ENCODE data around the gene ARID2. TPM values are rescaled to one million over a fixed set of nuclear protein-coding genes. Genes with fewer than 3 reads are reported as not detected.

The ARID2 gene
- total and polyA plus RNA-seq, 2 of the 13 experiments (the other 11 are each of a cell fraction or from before 2014, with no cell fraction given): 15.9 to 22.2 TPM

DNA sequence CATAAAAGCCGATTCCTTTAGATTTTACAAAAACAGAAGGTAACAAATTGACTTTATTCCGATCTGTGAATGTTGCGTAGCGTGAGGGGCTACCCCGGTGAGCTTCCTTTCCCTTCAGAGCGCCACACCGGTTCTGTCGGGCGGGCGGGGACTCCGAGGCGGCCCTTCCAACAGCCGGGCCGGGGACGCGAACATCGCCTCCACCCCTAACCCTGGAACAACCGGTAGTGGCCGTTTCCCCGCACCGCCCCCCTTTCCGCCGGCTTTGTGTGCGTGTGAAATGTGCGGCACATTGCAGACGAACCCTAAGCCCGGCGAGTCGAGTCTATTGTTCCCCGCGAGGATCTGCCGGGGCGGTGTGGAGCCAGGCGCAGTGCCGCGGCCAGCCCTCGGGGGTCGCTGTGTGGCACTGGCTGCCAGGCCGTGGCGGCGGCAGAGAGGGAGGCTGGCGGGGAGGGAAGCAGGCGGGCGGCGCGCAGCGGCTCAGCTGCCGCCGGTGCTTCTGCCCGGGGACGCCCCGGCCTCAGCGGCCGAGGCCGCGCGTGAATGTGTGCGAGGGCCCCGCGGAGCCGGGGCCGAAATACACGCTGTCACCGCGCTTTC, 775 bp upstream of the ARID2 start (continued):
- TF ChIP-seq, protein P1, sequence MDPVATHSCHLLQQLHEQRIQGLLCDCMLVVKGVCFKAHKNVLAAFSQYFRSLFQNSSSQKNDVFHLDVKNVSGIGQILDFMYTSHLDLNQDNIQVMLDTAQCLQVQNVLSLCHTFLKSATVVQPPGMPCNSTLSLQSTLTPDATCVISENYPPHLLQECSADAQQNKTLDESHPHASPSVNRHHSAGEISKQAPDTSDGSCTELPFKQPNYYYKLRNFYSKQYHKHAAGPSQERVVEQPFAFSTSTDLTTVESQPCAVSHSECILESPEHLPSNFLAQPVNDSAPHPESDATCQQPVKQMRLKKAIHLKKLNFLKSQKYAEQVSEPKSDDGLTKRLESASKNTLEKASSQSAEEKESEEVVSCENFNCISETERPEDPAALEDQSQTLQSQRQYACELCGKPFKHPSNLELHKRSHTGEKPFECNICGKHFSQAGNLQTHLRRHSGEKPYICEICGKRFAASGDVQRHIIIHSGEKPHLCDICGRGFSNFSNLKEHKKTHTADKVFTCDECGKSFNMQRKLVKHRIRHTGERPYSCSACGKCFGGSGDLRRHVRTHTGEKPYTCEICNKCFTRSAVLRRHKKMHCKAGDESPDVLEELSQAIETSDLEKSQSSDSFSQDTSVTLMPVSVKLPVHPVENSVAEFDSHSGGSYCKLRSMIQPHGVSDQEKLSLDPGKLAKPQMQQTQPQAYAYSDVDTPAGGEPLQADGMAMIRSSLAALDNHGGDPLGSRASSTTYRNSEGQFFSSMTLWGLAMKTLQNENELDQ (CRISPR knock-in tag; IDR thresholded peaks at IDR 0.05; ENCODE audit: borderline replicate concordance): no peak
- TF ChIP-seq JARID2 (CRISPR knock-in tag; IDR thresholded peaks at IDR 0.05; ENCODE audit: insufficient replicate concordance) (no peak), TBL1XR1 (IDR thresholded peaks at IDR 0.05; ENCODE audit: borderline replicate concordance, low read length, partially characterized antibody) (peak; percentile 13), ZNF354B (CRISPR knock-in tag; IDR thresholded peaks at IDR 0.05) (no peak), ZNF138 (CRISPR knock-in tag; IDR thresholded peaks at IDR 0.05; ENCODE audit: low read depth) (no peak), RBM39 (IDR thresholded peaks at IDR 0.05; ENCODE audit: low read depth, low read length, poor library complexity, severe bottlenecking) (peak; percentile 86), ZNF274 (CRISPR knock-in tag; IDR thresholded peaks at IDR 0.05) (peak; percentile 84), IKZF1 (IDR thresholded peaks at IDR 0.05) (no peak), NONO (IDR thresholded peaks at IDR 0.05) (no peak), NONO (CRISPR knock-in tag; conservative IDR thresholded peaks at IDR 0.05) (peak; percentile 94), HNF4G (IDR thresholded peaks at IDR 0.05; ENCODE audit: borderline replicate concordance, low read depth, low read length) (no peak; the same call in 1 of the 2 replicates), HNF4G (CRISPR knock-in tag; IDR thresholded peaks at IDR 0.05; ENCODE audit: borderline replicate concordance, low read depth) (no peak), MAZ (IDR thresholded peaks at IDR 0.05; ENCODE audit: borderline replicate concordance, low read depth, low read length) (peak; percentile 89), MAZ (CRISPR knock-in tag; IDR thresholded peaks at IDR 0.05; ENCODE audit: low read depth) (peak; percentile 96), FOXA3 (CRISPR knock-in tag; IDR thresholded peaks at IDR 0.05) (peak; percentile 82), HOXA9 (CRISPR knock-in tag; IDR thresholded peaks at IDR 0.05; ENCODE audit: borderline replicate concordance) (no peak), ZFP36L1 (CRISPR knock-in tag; IDR thresholded peaks at IDR 0.05) (peak; percentile 75; the same call in 1 of the 2 replicates), HNRNPLL (IDR thresholded peaks at IDR 0.05; ENCODE audit: low read depth, low read length, poor library complexity, severe bottlenecking) (peak; percentile 90)
- TF ChIP-seq, protein P2, sequence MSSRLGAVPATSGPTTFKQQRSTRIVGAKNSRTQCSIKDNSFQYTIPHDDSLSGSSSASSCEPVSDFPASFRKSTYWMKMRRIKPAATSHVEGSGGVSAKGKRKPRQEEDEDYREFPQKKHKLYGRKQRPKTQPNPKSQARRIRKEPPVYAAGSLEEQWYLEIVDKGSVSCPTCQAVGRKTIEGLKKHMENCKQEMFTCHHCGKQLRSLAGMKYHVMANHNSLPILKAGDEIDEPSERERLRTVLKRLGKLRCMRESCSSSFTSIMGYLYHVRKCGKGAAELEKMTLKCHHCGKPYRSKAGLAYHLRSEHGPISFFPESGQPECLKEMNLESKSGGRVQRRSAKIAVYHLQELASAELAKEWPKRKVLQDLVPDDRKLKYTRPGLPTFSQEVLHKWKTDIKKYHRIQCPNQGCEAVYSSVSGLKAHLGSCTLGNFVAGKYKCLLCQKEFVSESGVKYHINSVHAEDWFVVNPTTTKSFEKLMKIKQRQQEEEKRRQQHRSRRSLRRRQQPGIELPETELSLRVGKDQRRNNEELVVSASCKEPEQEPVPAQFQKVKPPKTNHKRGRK (CRISPR knock-in tag; IDR thresholded peaks at IDR 0.05): no peak
- TF ChIP-seq, protein P3, sequence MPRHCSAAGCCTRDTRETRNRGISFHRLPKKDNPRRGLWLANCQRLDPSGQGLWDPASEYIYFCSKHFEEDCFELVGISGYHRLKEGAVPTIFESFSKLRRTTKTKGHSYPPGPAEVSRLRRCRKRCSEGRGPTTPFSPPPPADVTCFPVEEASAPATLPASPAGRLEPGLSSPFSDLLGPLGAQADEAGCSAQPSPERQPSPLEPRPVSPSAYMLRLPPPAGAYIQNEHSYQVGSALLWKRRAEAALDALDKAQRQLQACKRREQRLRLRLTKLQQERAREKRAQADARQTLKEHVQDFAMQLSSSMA (CRISPR knock-in tag; IDR thresholded peaks at IDR 0.05): peak; percentile 74; the same call in 1 of the 2 replicates
- TF ChIP-seq, protein P4, sequence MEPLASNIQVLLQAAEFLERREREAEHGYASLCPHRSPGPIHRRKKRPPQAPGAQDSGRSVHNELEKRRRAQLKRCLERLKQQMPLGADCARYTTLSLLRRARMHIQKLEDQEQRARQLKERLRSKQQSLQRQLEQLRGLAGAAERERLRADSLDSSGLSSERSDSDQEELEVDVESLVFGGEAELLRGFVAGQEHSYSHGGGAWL (CRISPR knock-in tag; IDR thresholded peaks at IDR 0.05): peak; percentile 66; the same call in 1 of the 2 replicates
- TF ChIP-seq, protein P5, sequence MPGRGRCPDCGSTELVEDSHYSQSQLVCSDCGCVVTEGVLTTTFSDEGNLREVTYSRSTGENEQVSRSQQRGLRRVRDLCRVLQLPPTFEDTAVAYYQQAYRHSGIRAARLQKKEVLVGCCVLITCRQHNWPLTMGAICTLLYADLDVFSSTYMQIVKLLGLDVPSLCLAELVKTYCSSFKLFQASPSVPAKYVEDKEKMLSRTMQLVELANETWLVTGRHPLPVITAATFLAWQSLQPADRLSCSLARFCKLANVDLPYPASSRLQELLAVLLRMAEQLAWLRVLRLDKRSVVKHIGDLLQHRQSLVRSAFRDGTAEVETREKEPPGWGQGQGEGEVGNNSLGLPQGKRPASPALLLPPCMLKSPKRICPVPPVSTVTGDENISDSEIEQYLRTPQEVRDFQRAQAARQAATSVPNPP (CRISPR knock-in tag; IDR thresholded peaks at IDR 0.05): no peak; the same call in 1 of the 2 replicates
- TF ChIP-seq, protein P6, sequence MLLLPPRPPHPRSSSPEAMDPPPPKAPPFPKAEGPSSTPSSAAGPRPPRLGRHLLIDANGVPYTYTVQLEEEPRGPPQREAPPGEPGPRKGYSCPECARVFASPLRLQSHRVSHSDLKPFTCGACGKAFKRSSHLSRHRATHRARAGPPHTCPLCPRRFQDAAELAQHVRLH (CRISPR knock-in tag; IDR thresholded peaks at IDR 0.05; ENCODE audit: borderline replicate concordance, low read depth): peak; percentile 93

All from HepG2 (cell line).